ENCODE measurements around the gene MIB2. TPM values are rescaled to one million over a fixed set of nuclear protein-coding genes. Genes with fewer than 3 reads are reported as not detected.
A peak's percentile ranks its signal among the peaks of the same experiment; 100 is the strongest.
"Not testable (repeated sequence)": the region's sequence is repeated elsewhere in the genome, so short reads cannot be mapped to it uniquely, and the experiment has no call there.

Gene MIB2
- total RNA-seq, 1 donor from 2014 or later, result 49.6 TPM

DNA sequence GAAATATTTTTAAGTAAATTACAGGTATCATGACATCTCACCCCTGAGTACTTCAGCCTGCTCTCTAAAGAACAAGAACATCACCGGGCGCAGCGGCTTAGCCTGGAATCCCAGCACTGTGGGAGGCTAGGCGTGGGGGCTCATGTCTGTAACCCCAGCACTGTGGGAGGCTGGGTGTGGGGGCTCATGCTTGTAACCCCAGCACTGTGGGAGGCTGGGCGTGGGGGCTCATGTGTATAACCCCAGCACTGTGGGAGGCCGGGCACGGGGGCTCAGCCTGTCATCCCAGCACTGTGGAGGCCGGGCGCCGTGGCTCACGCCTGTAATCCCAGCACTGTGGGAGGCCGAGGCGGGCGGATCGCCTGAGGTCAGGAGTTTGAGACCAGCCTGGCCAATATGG lies 51.2 kb downstream of the MIB2 start:
- Histone ChIP-seq H3K4me3 (ENCODE audit: low read length in 3 of 3) (no peak overlapping the region), H3K9me3 (ENCODE audit: control insufficient read depth in 3 of 3, low read length in 3 of 3) (no peaks in the 10 kb centered on the region), H3K36me3 (ENCODE audit: control insufficient read depth in 3 of 3, insufficient read depth in 3 of 3, low read length in 3 of 3) (peaks cover 33 to 39% (median 35%) of the 10 kb centered on the region in 3 donors), H3K4me1 (ENCODE audit: control insufficient read depth in 3 of 3, insufficient read depth in 3 of 3, low read length in 3 of 3) (no peaks in the 10 kb centered on the region), H3K9ac (ENCODE audit: low read depth in 1 of 3, low read length in 3 of 3) (no peak overlapping the region), H3K27ac (ENCODE audit: low read depth, low read length) (no peak overlapping the region), H3K27me3 (ENCODE audit: control insufficient read depth in 3 of 3, insufficient read depth in 3 of 3, low read length in 3 of 3) (no peaks in the 10 kb centered on the region)

DNA sequence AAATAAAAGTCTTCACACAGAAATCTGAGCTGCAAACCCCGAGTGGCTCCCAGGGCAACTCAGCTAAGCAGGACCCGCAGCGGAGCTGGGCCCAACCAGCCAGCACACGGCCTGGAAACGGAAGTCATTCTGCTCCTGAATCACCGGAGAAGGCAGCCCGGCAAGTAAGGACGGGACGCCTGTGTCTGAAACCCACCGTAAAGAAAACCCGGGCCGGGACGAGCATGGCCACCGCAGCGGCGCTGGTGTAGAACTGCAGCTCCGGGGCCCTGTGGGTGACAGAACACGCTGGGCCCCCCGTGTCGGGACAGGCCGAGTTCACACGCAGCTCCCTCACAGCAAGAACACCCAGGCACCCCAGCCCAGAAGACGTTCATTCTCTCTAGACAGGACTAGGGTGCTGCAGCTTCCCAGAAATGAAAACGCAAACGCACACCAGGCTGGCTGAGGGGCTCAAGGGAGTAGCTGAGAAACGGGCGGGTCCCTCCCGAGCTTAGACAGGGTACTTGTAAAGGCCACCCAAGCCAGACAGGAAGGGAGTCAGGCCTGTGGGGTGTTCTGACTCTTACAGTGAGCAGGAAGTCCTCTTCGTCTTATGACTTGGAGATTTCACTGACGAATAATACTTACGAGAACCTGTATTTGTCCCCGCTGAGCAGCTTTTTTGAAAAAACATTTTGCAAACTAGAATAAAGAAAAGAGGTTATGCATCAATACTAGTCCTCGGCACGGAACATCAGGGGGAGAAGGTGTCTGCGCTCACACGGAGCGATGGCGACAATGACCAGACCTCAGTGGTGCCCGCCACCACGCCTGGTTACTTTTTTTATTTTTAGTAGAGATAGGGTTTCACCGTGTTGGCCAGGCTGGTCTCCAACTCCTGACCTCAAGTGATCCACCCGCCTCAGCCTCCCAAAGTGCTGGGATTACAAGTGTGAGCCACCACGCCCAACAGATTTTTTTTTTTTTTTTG lies 54.5 kb downstream of the MIB2 start:
- H3K36me3 ChIP-seq (ENCODE audit: control insufficient read depth in 3 of 3, insufficient read depth in 3 of 3, low read length in 3 of 3), result peaks cover 39 to 45% (median 44%) of the 10 kb centered on the region in 3 donors
- no peaks in the 10 kb centered on the region for H3K27me3 ChIP-seq (ENCODE audit: control insufficient read depth in 3 of 3, insufficient read depth in 3 of 3, low read length in 3 of 3)
- no peak overlapping the region for H3K4me3 ChIP-seq (ENCODE audit: low read length in 3 of 3)
- H3K9ac ChIP-seq (ENCODE audit: low read depth in 1 of 3, low read length in 3 of 3), result no peak overlapping the region
- H3K4me1 ChIP-seq (ENCODE audit: control insufficient read depth in 3 of 3, insufficient read depth in 3 of 3, low read length in 3 of 3), result no peaks in the 10 kb centered on the region
- no peaks in the 10 kb centered on the region for H3K9me3 ChIP-seq (ENCODE audit: control insufficient read depth in 3 of 3, low read length in 3 of 3)
- no peak overlapping the region for H3K27ac ChIP-seq (ENCODE audit: low read depth, low read length)

DNA sequence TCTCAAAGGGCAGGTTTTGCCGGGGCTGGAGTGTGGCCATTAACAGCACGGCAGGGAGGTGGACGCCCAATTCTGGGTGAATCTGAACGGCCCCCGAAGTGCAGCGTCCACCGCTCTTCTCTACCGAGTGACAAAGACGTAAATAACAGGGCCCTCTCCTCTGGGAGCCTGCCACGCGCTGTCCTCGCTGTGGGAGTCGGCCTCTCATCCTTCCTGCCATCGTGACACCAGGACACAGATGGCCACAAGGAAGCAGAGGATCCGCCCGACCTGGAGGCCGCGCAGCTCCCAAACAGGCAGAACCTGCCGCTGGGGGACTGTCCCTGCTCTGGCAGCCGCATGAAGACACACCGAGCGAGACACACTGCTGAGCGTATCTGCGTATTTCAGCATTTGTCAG lies 55.6 kb downstream of the MIB2 start:
- Histone ChIP-seq H3K4me3 (ENCODE audit: low read length in 3 of 3) (no peak overlapping the region), H3K27ac (ENCODE audit: low read depth, low read length) (no peak overlapping the region), H3K27me3 (ENCODE audit: control insufficient read depth in 3 of 3, insufficient read depth in 3 of 3, low read length in 3 of 3) (no peaks in the 10 kb centered on the region), H3K9ac (ENCODE audit: low read depth in 1 of 3, low read length in 3 of 3) (no peak overlapping the region), H3K4me1 (ENCODE audit: control insufficient read depth in 3 of 3, insufficient read depth in 3 of 3, low read length in 3 of 3) (no peaks in the 10 kb centered on the region), H3K36me3 (ENCODE audit: control insufficient read depth in 3 of 3, insufficient read depth in 3 of 3, low read length in 3 of 3) (peaks cover 28 to 34% (median 33%) of the 10 kb centered on the region in 3 donors), H3K9me3 (ENCODE audit: control insufficient read depth in 3 of 3, low read length in 3 of 3) (no peaks in the 10 kb centered on the region)

GRCh38 chr1:1671365-1672119 lies 56.2 kb downstream of the MIB2 start:
- Histone ChIP-seq H3K4me3 (ENCODE audit: low read length in 3 of 3) (no peak overlapping the region), H3K4me1 (ENCODE audit: control insufficient read depth in 3 of 3, insufficient read depth in 3 of 3, low read length in 3 of 3) (no peaks in the 10 kb centered on the region), H3K9me3 (ENCODE audit: control insufficient read depth in 3 of 3, low read length in 3 of 3) (no peaks in the 10 kb centered on the region), H3K9ac (ENCODE audit: low read depth in 1 of 3, low read length in 3 of 3) (no peak overlapping the region), H3K36me3 (ENCODE audit: control insufficient read depth in 3 of 3, insufficient read depth in 3 of 3, low read length in 3 of 3) (peaks cover 22 to 28% (median 27%) of the 10 kb centered on the region in 3 donors), H3K27me3 (ENCODE audit: control insufficient read depth in 3 of 3, insufficient read depth in 3 of 3, low read length in 3 of 3) (no peaks in the 10 kb centered on the region), H3K27ac (ENCODE audit: low read depth, low read length) (no peak overlapping the region)

DNA sequence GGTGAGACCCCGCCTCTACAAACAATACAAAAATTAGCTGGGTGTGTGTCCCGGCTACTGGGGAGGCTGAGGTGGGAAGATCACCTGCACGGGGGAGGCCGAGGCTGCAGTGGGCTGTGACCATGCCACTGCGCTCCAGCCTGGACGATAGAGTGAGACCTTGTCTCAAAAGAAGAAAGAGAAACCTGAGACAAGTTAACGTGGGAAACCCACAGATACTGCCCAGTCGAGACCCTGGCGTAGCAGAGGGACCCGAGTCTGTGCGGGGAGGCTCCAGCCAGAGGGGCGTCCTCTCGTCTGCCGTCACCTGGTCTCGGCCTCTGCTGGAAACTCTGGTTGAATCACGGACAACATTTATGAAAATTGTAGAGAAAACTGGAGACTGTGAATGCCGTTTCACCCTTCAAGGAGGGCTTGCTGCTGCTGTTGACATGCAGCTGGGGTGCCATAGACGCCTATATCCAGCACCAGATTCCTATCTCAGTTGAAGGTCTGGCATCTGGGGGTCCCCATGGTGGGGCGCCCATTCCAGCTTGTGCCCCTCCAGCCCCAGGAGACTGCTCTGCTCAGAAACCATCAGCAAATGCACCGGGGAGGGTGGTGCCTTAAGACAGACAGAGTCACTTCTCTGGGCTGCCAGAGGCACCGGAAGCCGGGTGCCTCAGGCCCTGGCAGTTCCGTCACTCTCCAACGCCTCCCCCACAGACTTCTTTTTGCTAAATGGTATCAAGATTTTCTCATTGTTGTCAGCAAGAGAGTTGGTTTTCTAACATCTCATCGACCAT lies 57.1 kb downstream of the MIB2 start:
- no peak overlapping the region for H3K27ac ChIP-seq (ENCODE audit: low read depth, low read length)
- H3K4me1 ChIP-seq (ENCODE audit: control insufficient read depth in 3 of 3, insufficient read depth in 3 of 3, low read length in 3 of 3), result no peaks in the 10 kb centered on the region
- H3K9ac ChIP-seq (ENCODE audit: low read depth in 1 of 3, low read length in 3 of 3), result no peak overlapping the region
- H3K36me3 ChIP-seq (ENCODE audit: control insufficient read depth in 3 of 3, insufficient read depth in 3 of 3, low read length in 3 of 3), result peaks cover 21 to 26% (median 26%) of the 10 kb centered on the region in 3 donors
- no peaks in the 10 kb centered on the region for H3K27me3 ChIP-seq (ENCODE audit: control insufficient read depth in 3 of 3, insufficient read depth in 3 of 3, low read length in 3 of 3)
- no peaks in the 10 kb centered on the region for H3K9me3 ChIP-seq (ENCODE audit: control insufficient read depth in 3 of 3, low read length in 3 of 3)
- H3K4me3 ChIP-seq (ENCODE audit: low read length in 3 of 3), result no peak overlapping the region

- not testable (repeated sequence) for H3K27ac ChIP-seq (ENCODE audit: low read depth, low read length); H3K9me3 ChIP-seq (ENCODE audit: control insufficient read depth in 3 of 3, low read length in 3 of 3); H3K27me3 ChIP-seq (ENCODE audit: control insufficient read depth in 3 of 3, insufficient read depth in 3 of 3, low read length in 3 of 3); H3K4me3 ChIP-seq (ENCODE audit: low read length in 3 of 3); H3K9ac ChIP-seq (ENCODE audit: low read depth in 1 of 3, low read length in 3 of 3)
- H3K4me1 ChIP-seq (ENCODE audit: control insufficient read depth in 3 of 3, insufficient read depth in 3 of 3, low read length in 3 of 3), result peaks cover 5 to 11% (median 7%) of the 10 kb centered on the region in 3 donors
- H3K36me3 ChIP-seq (ENCODE audit: control insufficient read depth in 3 of 3, insufficient read depth in 3 of 3, low read length in 3 of 3), result peaks cover 12 to 18% (median 16%) of the 10 kb centered on the region in 3 donors
Measured at GRCh38 chr1:1674806-1675205, 59.5 kb downstream of the MIB2 start.

- H3K4me1 ChIP-seq (ENCODE audit: control insufficient read depth in 3 of 3, insufficient read depth in 3 of 3, low read length in 3 of 3), result peaks cover 5 to 11% (median 7%) of the 10 kb centered on the region in 3 donors
- not testable (repeated sequence) for H3K9ac ChIP-seq (ENCODE audit: low read depth in 1 of 3, low read length in 3 of 3); H3K27ac ChIP-seq (ENCODE audit: low read depth, low read length); H3K4me3 ChIP-seq (ENCODE audit: low read length in 3 of 3); H3K27me3 ChIP-seq (ENCODE audit: control insufficient read depth in 3 of 3, insufficient read depth in 3 of 3, low read length in 3 of 3); H3K9me3 ChIP-seq (ENCODE audit: control insufficient read depth in 3 of 3, low read length in 3 of 3)
- H3K36me3 ChIP-seq (ENCODE audit: control insufficient read depth in 3 of 3, insufficient read depth in 3 of 3, low read length in 3 of 3), result peaks cover 11 to 18% (median 14%) of the 10 kb centered on the region in 3 donors
Measured at GRCh38 chr1:1675218-1675617, 59.9 kb downstream of the MIB2 start.

GRCh38 chr1:1676087-1676486 lies 60.8 kb downstream of the MIB2 start:
- H3K9ac ChIP-seq (ENCODE audit: low read depth in 1 of 3, low read length in 3 of 3); H3K27ac ChIP-seq (ENCODE audit: low read depth, low read length); H3K27me3 ChIP-seq (ENCODE audit: control insufficient read depth in 3 of 3, insufficient read depth in 3 of 3, low read length in 3 of 3); H3K4me3 ChIP-seq (ENCODE audit: low read length in 3 of 3); H3K9me3 ChIP-seq (ENCODE audit: control insufficient read depth in 3 of 3, low read length in 3 of 3): not testable (repeated sequence)
- peaks cover 5 to 11% (median 7%) of the 10 kb centered on the region in 3 donors for H3K4me1 ChIP-seq (ENCODE audit: control insufficient read depth in 3 of 3, insufficient read depth in 3 of 3, low read length in 3 of 3)
- peaks cover 7 to 14% (median 11%) of the 10 kb centered on the region in 3 donors for H3K36me3 ChIP-seq (ENCODE audit: control insufficient read depth in 3 of 3, insufficient read depth in 3 of 3, low read length in 3 of 3)

DNA sequence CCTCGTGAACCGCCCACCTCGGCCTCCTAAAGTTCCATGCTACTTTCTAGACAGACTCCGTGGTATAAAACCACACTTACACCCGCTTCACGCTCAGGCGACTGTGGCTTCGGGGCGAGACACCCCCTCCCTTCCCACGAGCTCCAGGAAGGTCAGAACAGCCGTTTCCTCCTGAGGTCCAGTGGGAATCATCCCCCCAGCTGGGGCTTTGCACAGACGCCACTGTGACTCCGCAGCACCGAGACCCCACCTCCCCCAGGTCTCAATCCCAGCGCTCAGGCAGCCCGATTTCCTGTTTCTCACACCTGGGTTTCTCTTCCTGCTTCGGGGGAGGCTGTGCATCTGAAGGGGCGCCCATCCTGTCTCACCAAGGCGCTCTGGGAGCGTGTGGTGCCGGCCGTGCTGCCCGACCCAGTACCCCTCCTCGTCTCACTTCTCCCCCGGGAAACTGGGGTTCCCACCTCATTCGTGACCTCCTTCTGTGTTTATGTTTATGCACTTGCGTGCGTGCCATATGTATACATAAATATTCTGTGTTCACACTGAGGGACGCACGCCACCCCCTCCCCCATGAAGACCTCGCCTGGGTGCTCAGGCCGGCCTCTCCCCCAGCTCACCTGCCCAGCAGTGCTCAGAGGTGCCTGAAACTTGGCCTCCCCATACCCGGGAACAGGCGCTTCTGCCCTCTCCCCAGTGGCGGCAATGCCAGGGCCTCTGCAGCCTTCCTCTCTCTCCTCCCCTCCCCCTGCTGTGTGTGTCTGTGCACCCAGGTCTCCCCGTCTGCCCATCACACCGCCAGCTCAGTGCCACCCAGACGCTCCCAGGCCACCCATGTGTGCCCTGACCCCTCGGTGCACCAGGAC lies 62.6 kb downstream of the MIB2 start:
- Histone ChIP-seq H3K9ac (ENCODE audit: low read depth in 1 of 3, low read length in 3 of 3) (peak overlapping the region in 2 of 3 donors; percentile 51 to 54), H3K4me3 (ENCODE audit: low read length in 3 of 3) (no peak overlapping the region), H3K36me3 (ENCODE audit: control insufficient read depth in 3 of 3, insufficient read depth in 3 of 3, low read length in 3 of 3) (peaks cover 0 to 5% (median 0%) of the 10 kb centered on the region in 3 donors), H3K27ac (ENCODE audit: low read depth, low read length) (no peak overlapping the region), H3K9me3 (ENCODE audit: control insufficient read depth in 3 of 3, low read length in 3 of 3) (no peaks in the 10 kb centered on the region), H3K27me3 (ENCODE audit: control insufficient read depth in 3 of 3, insufficient read depth in 3 of 3, low read length in 3 of 3) (no peaks in the 10 kb centered on the region), H3K4me1 (ENCODE audit: control insufficient read depth in 3 of 3, insufficient read depth in 3 of 3, low read length in 3 of 3) (peaks cover 5 to 11% (median 7%) of the 10 kb centered on the region in 3 donors)
